GM23248 (cell line): Measurements from ENCODE around the gene YIPF4. TPM values are rescaled to one million over a fixed set of nuclear protein-coding genes. Genes with fewer than 3 reads are reported as not detected.
"Not testable (repeated sequence)": the region's sequence is repeated elsewhere in the genome, so short reads cannot be mapped to it uniquely, and the experiment has no call there.

ENCODE experiments used
- DNase-seq: peaks from one replicate; pipeline ENCODE4 v3.0.0-alpha.2; 2015
- H2AFZ ChIP-seq: fragments of 200-600 bp; sonication (generic); 2 replicates; pipeline ENCODE4 v1.6.1; 2016; ENCODE audit warnings: antibody characterized with exemption
- H3F3A ChIP-seq: fragments of 200-600 bp; sonication (generic); 2 replicates; pipeline ENCODE4 v1.6.1; 2016; ENCODE audit warnings: mild to moderate bottlenecking, antibody characterized with exemption, mixed run types; ENCODE audit not compliant: insufficient read depth
- H3K27ac ChIP-seq: fragments of 200-600 bp; sonication (generic); 2 replicates; pipeline ENCODE4 v1.5.1; 2016; ENCODE audit warnings: mild to moderate bottlenecking
- H3K27me3 ChIP-seq: fragments of 200-600 bp; sonication (generic); replicated peaks from 2 replicates; pipeline ENCODE4 v1.6.1; 2016; ENCODE audit warnings: mild to moderate bottlenecking; ENCODE audit not compliant: insufficient read depth
- H3K36me3 ChIP-seq: fragments of 200-600 bp; sonication (generic); 2 replicates; pipeline ENCODE4 v1.6.1; 2016; ENCODE audit warnings: low read depth, mild to moderate bottlenecking
- H3K4me1 ChIP-seq: fragments of 200-600 bp; sonication (generic); 2 replicates; pipeline ENCODE4 v1.6.1; 2016; ENCODE audit warnings: mild to moderate bottlenecking; ENCODE audit not compliant: insufficient read depth
- H3K4me2 ChIP-seq: fragments of 200-600 bp; sonication (generic); one replicate; pipeline ENCODE4 v1.6.1; 2016; ENCODE audit warnings: mild to moderate bottlenecking; ENCODE audit not compliant: unreplicated experiment
- H3K4me3 ChIP-seq: fragments of 200-600 bp; sonication (generic); 2 replicates; pipeline ENCODE4 v1.5.1; 2016; ENCODE audit warnings: mild to moderate bottlenecking
- H3K79me2 ChIP-seq: fragments of 200-600 bp; sonication (generic); 2 replicates; pipeline ENCODE4 v1.6.1; 2016; ENCODE audit warnings: mild to moderate bottlenecking; ENCODE audit not compliant: insufficient read depth
- H3K9ac ChIP-seq: fragments of 200-600 bp; sonication (generic); 2 replicates; pipeline ENCODE4 v1.6.1; 2016; ENCODE audit warnings: mild to moderate bottlenecking
- H3K9me2 ChIP-seq: fragments of 200-600 bp; sonication (generic); 2 replicates; pipeline ENCODE4 v1.6.1; 2016; ENCODE audit warnings: mixed run types, mild to moderate bottlenecking, moderate library complexity; ENCODE audit not compliant: insufficient read depth
- H3K9me3 ChIP-seq: fragments of 200-600 bp; sonication (generic); one replicate; pipeline ENCODE4 v1.6.1; 2017; ENCODE audit warnings: low read depth
- H4K20me1 ChIP-seq: fragments of 200-600 bp; sonication (generic); 2 replicates; pipeline ENCODE4 v1.6.0; 2016; ENCODE audit not compliant: insufficient read depth
- EZH2 ChIP-seq: fragments of 200-600 bp; sonication (generic); IDR thresholded peaks from 2 replicates; pipeline ENCODE4 v1.6.1; 2018; ENCODE audit warnings: antibody characterized with exemption, mild to moderate bottlenecking; ENCODE audit not compliant: insufficient read depth, poor library complexity, severe bottlenecking
- EZH2phosphoT487 ChIP-seq: fragments of 200-600 bp; sonication (generic); IDR thresholded peaks from 2 replicates; pipeline ENCODE4 v1.6.1; 2018; ENCODE audit warnings: antibody characterized with exemption, moderate library complexity, mild to moderate bottlenecking, low read depth; ENCODE audit not compliant: insufficient read depth
- WGBS, 2 experiments: methylation state at CpG; one replicate each; pipeline ENCODE4 v1.1.6; 2015 to 2017; ENCODE audit warnings: low lambda C conversion rate in 2 of 2, low coverage in 1 of 2; ENCODE audit errors: missing lambda C conversion rate in 2 of 2; 5-methylcytosine and 5-hydroxymethylcytosine counted together
- in situ Hi-C: fragments of 300-500 bp; cut with MboI; formaldehyde crosslinking; loops from 2 replicates; pipeline ENCODE4 v1.15.0; 2020
- polyA plus RNA-seq: library from polyadenylated mRNA; unstranded; fragments of >200 nt; fragmentation: Nextera tagmentation; extraction: Ambion mirVana; gene quantifications from 2 replicates; pipeline ENCODE4 v1.2.1, GENCODE V29; 2016
- total RNA-seq: library from RNA; depleted of rRNA; stranded (reverse); fragments of >200 nt; shearing (Covaris generic); gene quantifications from 2 replicates; pipeline ENCODE4 v1.2.3, GENCODE V29; 2014

The YIPF4 gene
- total and polyA plus RNA-seq, 2 experiments from 2014 or later = 55.6 to 94.7 TPM

DNA sequence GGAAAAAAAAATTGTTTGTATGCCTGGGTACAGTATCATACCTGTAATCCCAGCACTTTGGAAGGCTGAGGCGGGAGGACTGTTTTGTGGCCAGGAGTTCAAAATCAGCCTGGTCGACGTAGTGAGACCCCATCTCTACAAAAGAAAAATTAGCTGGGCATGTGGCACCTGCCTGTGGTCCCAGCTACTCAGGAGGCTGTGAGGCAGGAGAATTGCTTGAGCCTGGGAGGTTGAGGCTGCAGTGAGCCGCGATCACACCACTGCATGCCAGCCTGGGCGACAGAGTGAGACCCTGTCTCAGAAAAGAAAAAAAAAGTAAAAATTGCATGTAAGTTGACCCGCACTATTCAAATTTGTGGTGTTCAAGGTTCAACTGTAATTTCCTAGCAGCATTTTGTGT is 32.9 kb downstream of the YIPF4 start:
- no peaks in the 10 kb centered on the region for H4K20me1 ChIP-seq
- TF ChIP-seq EZH2 (no peak), EZH2phosphoT487 (no peak)
- no peaks in the 10 kb centered on the region for H3K4me1 ChIP-seq
- no peak overlapping the region for H3K9ac ChIP-seq
- H3F3A ChIP-seq = no peaks in the 10 kb centered on the region
- H3K79me2 ChIP-seq = no peaks in the 10 kb centered on the region
- H3K4me2 ChIP-seq = no peak overlapping the region
- H3K4me3 ChIP-seq = no peak overlapping the region
- no peak overlapping the region for H3K27ac ChIP-seq
- no peaks in the 10 kb centered on the region for H3K9me3 ChIP-seq
- DNase-seq = no peak
- H3K27me3 ChIP-seq = no peaks in the 10 kb centered on the region
- in situ Hi-C loops = no loop called here
- H3K36me3 ChIP-seq = peaks cover 16% of the 10 kb centered on the region
- no peak overlapping the region for H2AFZ ChIP-seq
- 88 to 93% methylated on average over 7 of the region's 7 CpGs for WGBS, 2 experiments
- H3K9me2 ChIP-seq = no peaks in the 10 kb centered on the region

DNA sequence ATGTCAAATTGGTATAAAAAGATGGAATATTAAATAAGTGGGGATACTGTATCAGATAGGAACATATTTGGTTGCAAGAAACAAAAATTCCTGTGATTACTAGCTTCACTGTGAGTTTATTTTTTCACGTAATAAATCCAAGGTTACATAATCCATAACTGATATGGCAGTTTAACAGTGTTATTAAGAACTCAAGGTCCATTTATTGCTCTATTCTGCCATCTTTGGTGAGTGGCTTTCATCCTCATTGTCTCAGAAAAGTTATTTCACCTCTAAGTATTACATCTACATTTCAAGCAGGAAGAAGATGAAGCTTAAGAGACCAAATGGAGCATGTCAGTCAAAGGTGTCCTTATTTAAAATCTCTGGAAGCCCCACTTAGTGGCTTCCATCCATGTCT is 37.2 kb downstream of the YIPF4 start:
- WGBS, 2 experiments = 98 to 100% methylated on average over 1 of the region's 1 CpG
- in situ Hi-C loops = no loop called here
- no peaks in the 10 kb centered on the region for H3F3A ChIP-seq
- no peak overlapping the region for H3K4me2 ChIP-seq
- H3K9me2 ChIP-seq = no peaks in the 10 kb centered on the region
- no peak for DNase-seq
- H3K9ac ChIP-seq = no peak overlapping the region
- no peak overlapping the region for H3K4me3 ChIP-seq
- no peak overlapping the region for H2AFZ ChIP-seq
- no peak overlapping the region for H3K27ac ChIP-seq
- H4K20me1 ChIP-seq = no peaks in the 10 kb centered on the region
- no peaks in the 10 kb centered on the region for H3K4me1 ChIP-seq
- H3K27me3 ChIP-seq = no peaks in the 10 kb centered on the region
- H3K79me2 ChIP-seq = no peaks in the 10 kb centered on the region
- no peaks in the 10 kb centered on the region for H3K36me3 ChIP-seq
- no peak for TF ChIP-seq EZH2
- TF ChIP-seq EZH2phosphoT487 = no peak
- no peaks in the 10 kb centered on the region for H3K9me3 ChIP-seq

GRCh38 chr2:32328679-32329078 is 51.0 kb downstream of the YIPF4 start:
- H2AFZ ChIP-seq, H3K4me2 ChIP-seq, H3K9me3 ChIP-seq, H3K9me2 ChIP-seq, H4K20me1 ChIP-seq, H3K27ac ChIP-seq, DNase-seq, H3K9ac ChIP-seq, H3F3A ChIP-seq, H3K4me3 ChIP-seq, H3K27me3 ChIP-seq, H3K79me2 ChIP-seq, H3K36me3 ChIP-seq, in situ Hi-C loops: not testable (repeated sequence)
- 91 to 97% methylated on average over 1 of the region's 1 CpG for WGBS, 2 experiments
- H3K4me1 ChIP-seq = peaks cover 11% of the 10 kb centered on the region

GRCh38 chr2:32329180-32329980 is 51.7 kb downstream of the YIPF4 start:
- not testable (repeated sequence) for DNase-seq

GRCh38 chr2:32330136-32330535 is 52.4 kb downstream of the YIPF4 start:
- WGBS, 2 experiments = 65 to 73% methylated on average over 2 of the region's 2 CpGs
- H3K4me1 ChIP-seq = peaks cover 7% of the 10 kb centered on the region
- in situ Hi-C loops = no loop called here

More at GRCh38 chr2:32329180-32329980, 51.7 kb downstream of the YIPF4 start:
- H3K4me3 ChIP-seq, H4K20me1 ChIP-seq, in situ Hi-C loops, H3K9ac ChIP-seq, H3K79me2 ChIP-seq, H3K27ac ChIP-seq, H3K27me3 ChIP-seq, H3K9me2 ChIP-seq, H3K9me3 ChIP-seq, H3K36me3 ChIP-seq, H3K4me2 ChIP-seq, H2AFZ ChIP-seq, H3F3A ChIP-seq: not testable (repeated sequence)
- H3K4me1 ChIP-seq = peaks cover 11% of the 10 kb centered on the region
- WGBS, 2 experiments = 93 to 95% methylated on average over 14 of the region's 14 CpGs

More at GRCh38 chr2:32330136-32330535, 52.4 kb downstream of the YIPF4 start:
- H3K4me2 ChIP-seq = no peak overlapping the region
- TF ChIP-seq EZH2phosphoT487 (no peak), EZH2 (no peak)
- H3K27ac ChIP-seq = no peak overlapping the region
- H4K20me1 ChIP-seq = no peaks in the 10 kb centered on the region
- H3K4me3 ChIP-seq = no peak overlapping the region
- no peaks in the 10 kb centered on the region for H3K27me3 ChIP-seq
- no peaks in the 10 kb centered on the region for H3K9me3 ChIP-seq
- H3K36me3 ChIP-seq = no peaks in the 10 kb centered on the region
- no peak for DNase-seq
- no peak overlapping the region for H2AFZ ChIP-seq
- no peaks in the 10 kb centered on the region for H3F3A ChIP-seq
- no peak overlapping the region for H3K9ac ChIP-seq
- no peaks in the 10 kb centered on the region for H3K79me2 ChIP-seq
- H3K9me2 ChIP-seq = no peaks in the 10 kb centered on the region
